22Rv1 (cell line): ENCODE measurements around the gene ABCB6.

Experiments
- ZFX ChIP-seq: fragments of 450-650 bp; IDR thresholded peaks from 2 replicates; pipeline ENCODE4 v1.6.1; 2017; ENCODE audit warnings: antibody characterized with exemption, borderline replicate concordance
- TF ChIP-seq, protein P1 (sequence below): fragments of 450-650 bp; IDR thresholded peaks from 2 replicates; pipeline ENCODE4 v1.5.1; 2017; ENCODE audit warnings: mild to moderate bottlenecking

DNA sequence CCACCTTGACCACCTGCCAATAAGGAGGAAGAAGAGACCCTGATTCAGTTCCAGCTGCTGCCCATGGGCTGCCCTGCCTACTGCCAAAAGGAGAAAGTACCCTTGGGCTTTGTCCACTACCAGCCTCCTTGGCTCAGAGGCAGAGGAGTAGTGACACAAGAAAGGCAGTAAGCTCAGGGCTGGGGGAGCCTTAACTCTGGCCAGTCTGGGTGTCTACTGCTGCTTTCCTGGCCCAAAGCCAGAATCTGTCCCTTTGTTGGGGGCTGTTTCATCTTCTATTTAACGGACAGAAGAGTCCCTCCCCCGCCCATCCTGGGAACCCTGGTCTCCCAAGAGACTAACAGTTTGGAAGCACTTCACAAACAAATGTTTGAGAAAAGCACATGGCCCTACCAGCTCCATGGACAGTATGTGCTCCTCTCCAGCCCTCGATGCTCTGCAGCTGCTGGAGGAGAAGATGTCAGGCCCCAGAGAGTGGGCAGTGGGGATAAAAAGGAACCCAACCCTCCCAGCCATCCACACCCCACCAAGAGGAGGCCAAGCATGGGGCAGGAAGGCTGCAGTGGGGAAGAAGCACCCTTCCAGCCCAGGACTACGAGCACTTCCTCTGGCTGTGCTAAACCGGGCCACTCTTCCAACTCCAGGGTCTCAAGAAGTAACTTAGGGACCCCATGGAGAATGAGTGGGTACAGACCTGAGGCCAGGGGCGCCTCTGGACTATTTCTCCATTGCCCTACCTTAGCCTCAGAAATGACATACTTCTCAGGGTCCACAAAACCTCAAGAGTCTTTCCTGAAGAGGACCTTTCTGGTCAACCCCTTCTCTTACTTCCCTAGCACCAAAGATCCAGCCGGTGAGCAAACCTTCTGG, 9.5 kb upstream of the ABCB6 start:
- TF ChIP-seq, protein P1, sequence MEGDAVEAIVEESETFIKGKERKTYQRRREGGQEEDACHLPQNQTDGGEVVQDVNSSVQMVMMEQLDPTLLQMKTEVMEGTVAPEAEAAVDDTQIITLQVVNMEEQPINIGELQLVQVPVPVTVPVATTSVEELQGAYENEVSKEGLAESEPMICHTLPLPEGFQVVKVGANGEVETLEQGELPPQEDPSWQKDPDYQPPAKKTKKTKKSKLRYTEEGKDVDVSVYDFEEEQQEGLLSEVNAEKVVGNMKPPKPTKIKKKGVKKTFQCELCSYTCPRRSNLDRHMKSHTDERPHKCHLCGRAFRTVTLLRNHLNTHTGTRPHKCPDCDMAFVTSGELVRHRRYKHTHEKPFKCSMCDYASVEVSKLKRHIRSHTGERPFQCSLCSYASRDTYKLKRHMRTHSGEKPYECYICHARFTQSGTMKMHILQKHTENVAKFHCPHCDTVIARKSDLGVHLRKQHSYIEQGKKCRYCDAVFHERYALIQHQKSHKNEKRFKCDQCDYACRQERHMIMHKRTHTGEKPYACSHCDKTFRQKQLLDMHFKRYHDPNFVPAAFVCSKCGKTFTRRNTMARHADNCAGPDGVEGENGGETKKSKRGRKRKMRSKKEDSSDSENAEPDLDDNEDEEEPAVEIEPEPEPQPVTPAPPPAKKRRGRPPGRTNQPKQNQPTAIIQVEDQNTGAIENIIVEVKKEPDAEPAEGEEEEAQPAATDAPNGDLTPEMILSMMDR: no peak
- TF ChIP-seq ZFX: no peak
